ENCODE data around the gene KRTAP10-2.

GRCh38 chr21:44508426-44508710 lies 42.9 kb downstream of the KRTAP10-2 start:
- no peak for TF ChIP-seq CTCF (IDR thresholded peaks at IDR 0.05)
- no peak for TF ChIP-seq POLR2AphosphoS5 (IDR thresholded peaks at IDR 0.05)
- TF ChIP-seq EP300 (IDR thresholded peaks at IDR 0.05), result no peak

Data from sigmoid colon (tissue), 4 donors.